GM12878 (cell line): ENCODE results near the gene TAS2R41. TPM values are rescaled to one million over a fixed set of nuclear protein-coding genes. Genes with fewer than 3 reads are reported as not detected.

Source experiments
- ATAC-seq: fragments of 200-7000 bp; cut with Tn5 transposase; 3 replicates; pipeline ENCODE4 v1.9.1; 2020; ENCODE audit warnings: mild to moderate bottlenecking, moderate library complexity
- BruUV-seq: library from RNA; stranded (reverse); fragments of 400-500 nt; replicated peaks from 2 replicates; lab custom pipeline; 2021; lab: Mats Ljungman, UMichigan
- CTCF ChIA-PET: fragments of 300-600 bp; sonication (Branson Sonifier 250); formaldehyde crosslinking; extraction: SDS; loops from one replicate; lab custom pipeline; 2021; ENCODE audit warnings: inconsistent platforms; lab: Yijun Ruan, JAX
- POLR2A ChIA-PET: fragments of 350-600 bp; formaldehyde crosslinking; extraction: SDS; loops from one replicate; lab custom pipeline; 2021; ENCODE audit warnings: inconsistent platforms; lab: Charles Lee
- RAD21 ChIA-PET: fragments of 300-600 bp; sonication (Branson Sonifier 250); formaldehyde crosslinking; loops from one replicate; lab custom pipeline; 2023; ENCODE audit warnings: antibody characterized with exemption; ENCODE audit not compliant: unreplicated experiment; lab: Charles Lee
- SMC1A ChIA-PET: fragments of 300-600 bp; sonication (Branson Sonifier 250); formaldehyde crosslinking; loops from one replicate; lab custom pipeline; 2023; ENCODE audit not compliant: unreplicated experiment, uncharacterized antibody; lab: Charles Lee
- DNase-seq: peaks from one replicate; pipeline ENCODE4 v3.0.0-alpha.2; 2011; ENCODE audit warnings: low read depth, low spot score
- FAIRE-seq: peaks from 3 replicates; lab custom pipeline; 2011; peaks lifted over from hg19 to GRCh38; lab: Jason Lieb, UNC
- H2AFZ ChIP-seq: 2 replicates; pipeline ENCODE4 v1.6.0; 2011; ENCODE audit warnings: low read depth, low read length, control low read depth; ENCODE audit not compliant: control insufficient read depth
- H3K27ac ChIP-seq: 2 replicates; pipeline ENCODE4 v1.5.1; 2011; ENCODE audit warnings: control low read depth; ENCODE audit not compliant: control insufficient read depth, insufficient read depth
- H3K27me3 ChIP-seq, 2 experiments: replicated peaks in 1 of 2; 2 replicates each; pipeline versions ENCODE4 v1.6.0 to v1.6.1; 2011; ENCODE audit warnings: low read length in 1 of 2; ENCODE audit not compliant: control insufficient read depth in 2 of 2, insufficient read depth in 2 of 2
- H3K36me3 ChIP-seq, 2 experiments: 2 replicates each; pipeline ENCODE4 v1.5.1; 2011; ENCODE audit warnings: low read length in 1 of 2; ENCODE audit not compliant: control insufficient read depth in 2 of 2, insufficient read depth in 2 of 2
- H3K4me1 ChIP-seq: 2 replicates; pipeline ENCODE4 v1.6.1; 2011; ENCODE audit warnings: mild to moderate bottlenecking, low read length, moderate library complexity, mixed read lengths; ENCODE audit not compliant: control insufficient read depth, insufficient read depth
- H3K4me2 ChIP-seq: 2 replicates; pipeline ENCODE4 v1.6.0; 2011; ENCODE audit warnings: control low read depth; ENCODE audit not compliant: control insufficient read depth, insufficient read depth
- H3K4me3 ChIP-seq: fragments of 200-600 bp; sonication (generic); 2 replicates; pipeline ENCODE4 v1.5.1; 2016
- H3K79me2 ChIP-seq: 2 replicates; pipeline ENCODE4 v1.6.0; 2011; ENCODE audit warnings: low read length; ENCODE audit not compliant: control insufficient read depth, insufficient read depth
- H3K9ac ChIP-seq: 2 replicates; pipeline ENCODE4 v1.8.0; 2011; ENCODE audit warnings: low read length, control low read depth, mixed read lengths; ENCODE audit not compliant: control insufficient read depth, insufficient read depth
- H3K9me3 ChIP-seq: replicated peaks from 3 replicates; pipeline ENCODE4 v1.5.1; 2011; ENCODE audit warnings: mild to moderate bottlenecking, low read length; ENCODE audit not compliant: control insufficient read depth, insufficient read depth
- H4K20me1 ChIP-seq: 2 replicates; pipeline ENCODE4 v1.6.0; 2011; ENCODE audit not compliant: control insufficient read depth, insufficient read depth
- MEF2A ChIP-seq: IDR thresholded peaks from 2 replicates; pipeline ENCODE4 v1.6.1; 2011; ENCODE audit warnings: low read depth, mild to moderate bottlenecking, low read length, moderate library complexity; ENCODE audit not compliant: insufficient read depth
- NFIC ChIP-seq: IDR thresholded peaks from 2 replicates; pipeline ENCODE4 v1.6.1; 2012; ENCODE audit warnings: low read depth, mild to moderate bottlenecking, inconsistent platforms, low read length, moderate library complexity
- POU2F2 ChIP-seq: IDR thresholded peaks from 3 replicates; pipeline ENCODE4 v1.6.1; 2011; ENCODE audit warnings: low read depth, mild to moderate bottlenecking, low read length, borderline replicate concordance
- SIN3A ChIP-seq: IDR thresholded peaks from 2 replicates; pipeline ENCODE4 v1.6.1; 2012; ENCODE audit warnings: low read depth, low read length, improper control_type of control experiment
- TAF1 ChIP-seq: IDR thresholded peaks from 2 replicates; pipeline ENCODE4 v1.6.1; 2011; ENCODE audit warnings: mild to moderate bottlenecking, low read depth, low read length, borderline replicate concordance
- WGBS: methylation state at CpG from one replicate; pipeline ENCODE4 v1.1.6; 2016; ENCODE audit warnings: low lambda C conversion rate; ENCODE audit not compliant: insufficient replicate concordance, insufficient coverage; ENCODE audit errors: missing lambda C conversion rate; 5-methylcytosine and 5-hydroxymethylcytosine counted together
- in situ Hi-C: fragments of 300-500 bp; cut with MboI; formaldehyde crosslinking; loops from 9 replicates; pipeline ENCODE4 v1.14.3; 2018; ENCODE audit warnings: mixed read lengths
- intact Hi-C: fragments of 100-400 bp; cut with micrococcal nuclease; formaldehyde crosslinking; loops from one replicate; pipeline ENCODE4 v1.14.2; 2022; ENCODE audit not compliant: unreplicated experiment
- polyA plus RNA-seq, 11 experiments: library from polyadenylated mRNA; depleted of rRNA in 4 of 11; unstranded in 6 of 11; stranded (reverse) in 5 of 11; fragments of >200 nt; fragmentation: Nextera tagmentation in 4 of 11; fragmentation: Illumina TruSeq in 1 of 11; extraction: Ambion mirVana in 4 of 11; extraction: Trizol in 1 of 11; gene quantifications; 1 replicate in 1 of 11; 2 replicates in 10 of 11; pipeline versions ENCODE4 v1.2.1 to v1.2.3, GENCODE V29; 2011 to 2016; ENCODE audit warnings: inconsistent platforms in 2 of 11, missing spikeins in 2 of 11, low read depth in 1 of 11
- total RNA-seq, 4 experiments: library from RNA; depleted of rRNA in 3 of 4; stranded (reverse); fragments of >200 nt in 3 of 4; fragmentation: Illumina TruSeq in 1 of 4; extraction: Trizol in 1 of 4; gene quantifications; 2 replicates each; pipeline versions ENCODE4 v1.2.1 to v1.2.3, GENCODE V29; 2013 to 2021
- TF ChIP-seq, protein P1 (sequence below): fragments of 450-650 bp; formaldehyde crosslinking; IDR thresholded peaks from 2 replicates; pipeline ENCODE4 v1.4.0; 2022; ENCODE audit warnings: mild to moderate bottlenecking, moderate library complexity
- TF ChIP-seq, protein P2 (sequence below): IDR thresholded peaks from 2 replicates; pipeline ENCODE4 v1.6.1; 2011; ENCODE audit warnings: mild to moderate bottlenecking, low read depth, low read length, moderate library complexity; ENCODE audit not compliant: insufficient replicate concordance

The TAS2R41 gene
- total and polyA plus RNA-seq, 10 of the 15 experiments (the other 5 are each of a cell fraction or from before 2014, with no cell fraction given), result not detected

DNA sequence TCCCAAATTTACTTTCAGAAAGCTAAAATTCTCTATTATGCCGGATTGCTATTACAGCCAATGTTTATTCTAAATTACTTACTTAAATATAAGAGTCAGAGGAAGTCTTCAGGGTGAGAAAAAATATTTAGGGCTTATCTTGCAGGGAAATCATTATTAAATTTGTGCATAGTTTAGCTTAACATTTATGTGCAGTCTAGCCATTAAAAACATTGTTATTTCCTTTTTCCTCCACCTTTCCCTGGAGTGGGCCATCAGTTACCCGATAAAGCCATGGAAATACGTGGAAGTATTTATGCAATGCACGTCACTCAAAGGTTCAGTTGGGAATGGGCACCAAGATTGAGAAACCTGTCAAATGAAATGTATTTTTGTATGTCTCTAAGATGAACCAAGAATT, 43.9 kb upstream of the TAS2R41 start (continued):
- TF ChIP-seq POU2F2, result no peak
- TF ChIP-seq, all 136 proteins: peak for 0

- RAD21 ChIA-PET, result no interaction called here
- no peak for TF ChIP-seq NFIC
- TF ChIP-seq, all 136 proteins: peak for 0
- CTCF ChIA-PET, result no interaction called here
- WGBS, result 53% methylated on average over 9 of the region's 9 CpGs
- no peaks in the 10 kb centered on the region for H3K9me3 ChIP-seq
- H3K27me3 ChIP-seq, result no peaks in the 10 kb centered on the region; a peak in 1 of 4 replicates
- H4K20me1 ChIP-seq, result no peaks in the 10 kb centered on the region
- no peak overlapping the region for H3K27ac ChIP-seq
- no peak overlapping the region for H2AFZ ChIP-seq
- H3K4me3 ChIP-seq, result no peak overlapping the region
- no peaks in the 10 kb centered on the region for H3K36me3 ChIP-seq
- no peak for ATAC-seq
- in situ Hi-C loops (no loop called here), intact Hi-C loops (no loop called here)
- H3K4me2 ChIP-seq, result no peak overlapping the region
- POLR2A ChIA-PET, result interaction anchor here (0.5 kb wide), 1 partner anchor 576 kb away, joined by 6 read pairs; no protein-coding TSS in a partner anchor
- H3K79me2 ChIP-seq, result no peaks in the 10 kb centered on the region
- FAIRE-seq, result no peak
- SMC1A ChIA-PET, result no interaction called here
- DNase-seq, result no peak
- no peaks in the 10 kb centered on the region for H3K4me1 ChIP-seq
- no TSS peak for BruUV-seq
- H3K9ac ChIP-seq, result no peak overlapping the region
Observed at GRCh38 chr7:143434660-143435059, 43.0 kb upstream of the TAS2R41 start.

GRCh38 chr7:143435266-143435665, 42.4 kb upstream of the TAS2R41 start:
- no peak overlapping the region for H3K27ac ChIP-seq
- in situ Hi-C loops, result no loop called here
- TF ChIP-seq, protein P1, sequence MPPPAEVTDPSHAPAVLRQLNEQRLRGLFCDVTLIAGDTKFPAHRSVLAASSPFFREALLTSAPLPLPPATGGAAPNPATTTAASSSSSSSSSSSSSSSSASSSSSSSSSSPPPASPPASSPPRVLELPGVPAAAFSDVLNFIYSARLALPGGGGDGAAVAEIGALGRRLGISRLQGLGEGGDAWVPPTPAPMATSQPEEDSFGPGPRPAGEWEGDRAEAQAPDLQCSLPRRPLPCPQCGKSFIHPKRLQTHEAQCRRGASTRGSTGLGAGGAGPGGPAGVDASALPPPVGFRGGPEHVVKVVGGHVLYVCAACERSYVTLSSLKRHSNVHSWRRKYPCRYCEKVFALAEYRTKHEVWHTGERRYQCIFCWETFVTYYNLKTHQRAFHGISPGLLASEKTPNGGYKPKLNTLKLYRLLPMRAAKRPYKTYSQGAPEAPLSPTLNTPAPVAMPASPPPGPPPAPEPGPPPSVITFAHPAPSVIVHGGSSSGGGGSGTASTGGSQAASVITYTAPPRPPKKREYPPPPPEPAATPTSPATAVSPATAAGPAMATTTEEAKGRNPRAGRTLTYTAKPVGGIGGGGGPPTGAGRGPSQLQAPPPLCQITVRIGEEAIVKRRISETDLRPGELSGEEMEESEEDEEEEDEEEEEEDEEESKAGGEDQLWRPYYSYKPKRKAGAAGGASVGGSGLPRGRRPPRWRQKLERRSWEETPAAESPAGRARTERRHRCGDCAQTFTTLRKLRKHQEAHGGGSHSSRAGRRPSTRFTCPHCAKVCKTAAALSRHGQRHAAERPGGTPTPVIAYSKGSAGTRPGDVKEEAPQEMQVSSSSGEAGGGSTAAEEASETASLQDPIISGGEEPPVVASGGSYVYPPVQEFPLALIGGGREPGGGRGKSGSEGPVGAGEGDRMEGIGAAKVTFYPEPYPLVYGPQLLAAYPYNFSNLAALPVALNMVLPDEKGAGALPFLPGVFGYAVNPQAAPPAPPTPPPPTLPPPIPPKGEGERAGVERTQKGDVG, result no peak
- no peak for TF ChIP-seq TAF1
- TF ChIP-seq SIN3A, result no peak
- TF ChIP-seq MEF2A, result no peak
- TF ChIP-seq, protein P2, sequence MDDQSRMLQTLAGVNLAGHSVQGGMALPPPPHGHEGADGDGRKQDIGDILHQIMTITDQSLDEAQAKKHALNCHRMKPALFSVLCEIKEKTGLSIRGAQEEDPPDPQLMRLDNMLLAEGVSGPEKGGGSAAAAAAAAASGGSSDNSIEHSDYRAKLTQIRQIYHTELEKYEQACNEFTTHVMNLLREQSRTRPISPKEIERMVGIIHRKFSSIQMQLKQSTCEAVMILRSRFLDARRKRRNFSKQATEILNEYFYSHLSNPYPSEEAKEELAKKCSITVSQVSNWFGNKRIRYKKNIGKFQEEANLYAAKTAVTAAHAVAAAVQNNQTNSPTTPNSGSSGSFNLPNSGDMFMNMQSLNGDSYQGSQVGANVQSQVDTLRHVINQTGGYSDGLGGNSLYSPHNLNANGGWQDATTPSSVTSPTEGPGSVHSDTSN, result no peak
- TF ChIP-seq, all 136 proteins: peak for 0
- Histone ChIP-seq H3K79me2 (no peaks in the 10 kb centered on the region), H3K9ac (no peak overlapping the region), H3K9me3 (no peaks in the 10 kb centered on the region), H3K27me3 (no peaks in the 10 kb centered on the region; a peak in 1 of 4 replicates), H3K4me3 (no peak overlapping the region), H4K20me1 (no peaks in the 10 kb centered on the region), H3K4me1 (no peaks in the 10 kb centered on the region), H3K4me2 (no peak overlapping the region), H3K36me3 (no peaks in the 10 kb centered on the region), H2AFZ (no peak overlapping the region)
- SMC1A ChIA-PET, result no interaction called here
- 0% methylated on average over 2 of the region's 2 CpGs for WGBS
- POLR2A ChIA-PET, result no interaction called here
- ATAC-seq (no peak), DNase-seq (no peak), FAIRE-seq (no peak)
- intact Hi-C loops, result no loop called here
- RAD21 ChIA-PET, result no interaction called here
- no TSS peak for BruUV-seq
- CTCF ChIA-PET, result interaction anchor here (1.5 kb wide), 1 partner anchor 195 kb away, joined by 6 read pairs; no protein-coding TSS in a partner anchor
